HepG2 (cell line): ENCODE measurements around the gene TM9SF4. TPM values are rescaled to one million over a fixed set of nuclear protein-coding genes. Genes with fewer than 3 reads are reported as not detected.
A peak's percentile ranks its signal among the peaks of the same experiment; 100 is the strongest.

ENCODE experiments used
- AGO2 ChIP-seq: fragments of 200-400 bp; formaldehyde crosslinking; optimal IDR thresholded peaks from 2 replicates; pipeline ENCODE3; 2017; ENCODE audit warnings: mild to moderate bottlenecking, low read depth, low read length, moderate library complexity
- ELK4 ChIP-seq: sonication (generic); formaldehyde crosslinking; IDR thresholded peaks from 2 replicates; pipeline ENCODE4 v1.9.0; 2021; ENCODE audit warnings: missing genetic modification reagents, borderline replicate concordance
- HDAC6 ChIP-seq: fragments of 200-600 bp; sonication (generic); IDR thresholded peaks from 2 replicates; pipeline ENCODE4 v1.7.0; 2017; ENCODE audit warnings: mild to moderate bottlenecking, antibody characterized with exemption, low read length, low read depth
- MLLT10 ChIP-seq: sonication (generic); formaldehyde crosslinking; IDR thresholded peaks from 2 replicates; pipeline ENCODE4 v1.4.0; 2020; ENCODE audit warnings: missing genetic modification reagents
- POGK ChIP-seq: sonication (generic); formaldehyde crosslinking; conservative IDR thresholded peaks from 2 replicates; pipeline ENCODE4 v1.8.0; 2022; ENCODE audit warnings: mild to moderate bottlenecking, moderate library complexity, missing genetic modification reagents
- PRPF4 ChIP-seq: fragments of 200-400 bp; formaldehyde crosslinking; IDR thresholded peaks from 2 replicates; pipeline ENCODE4 v1.6.1; 2016; ENCODE audit warnings: low read length, low read depth; ENCODE audit not compliant: poor library complexity, severe bottlenecking
- SPEN ChIP-seq: sonication (generic); formaldehyde crosslinking; IDR thresholded peaks from 2 replicates; pipeline ENCODE4 v1.5.1; 2020; ENCODE audit warnings: low read depth, mild to moderate bottlenecking, missing genetic modification reagents
- ZNF142 ChIP-seq: sonication (generic); formaldehyde crosslinking; IDR thresholded peaks from 2 replicates; pipeline ENCODE4 v1.4.0; 2020; ENCODE audit warnings: missing genetic modification reagents
- ZNF280D ChIP-seq: sonication (generic); formaldehyde crosslinking; IDR thresholded peaks from 2 replicates; pipeline ENCODE4 v1.5.1; 2020; ENCODE audit warnings: mild to moderate bottlenecking, missing genetic modification reagents
- ZNF362 ChIP-seq: sonication (generic); formaldehyde crosslinking; IDR thresholded peaks from 2 replicates; pipeline ENCODE4 v1.4.0; 2020; ENCODE audit warnings: missing genetic modification reagents, mild to moderate bottlenecking, borderline replicate concordance
- ZNF460 ChIP-seq: sonication (generic); formaldehyde crosslinking; IDR thresholded peaks from 2 replicates; pipeline ENCODE4 v1.5.1; 2020; ENCODE audit warnings: missing genetic modification reagents, mild to moderate bottlenecking, borderline replicate concordance
- ZNF7 ChIP-seq: IDR thresholded peaks from 2 replicates; pipeline ENCODE4 v1.6.1; 2016; ENCODE audit warnings: missing biosample characterization, missing genetic modification reagents
- ZNF839 ChIP-seq: sonication (generic); formaldehyde crosslinking; IDR thresholded peaks from 2 replicates; pipeline ENCODE4 v1.4.0; 2020; ENCODE audit warnings: missing genetic modification reagents, mild to moderate bottlenecking, borderline replicate concordance
- ZNF879 ChIP-seq: sonication (generic); formaldehyde crosslinking; IDR thresholded peaks from 2 replicates; pipeline ENCODE4 v1.8.1; 2023; ENCODE audit warnings: missing genetic modification reagents
- polyA plus RNA-seq, 8 experiments: library from polyadenylated mRNA; depleted of rRNA in 3 of 8; stranded (reverse) in 7 of 8; unstranded in 1 of 8; fragments of >200 nt; fragmentation: Illumina TruSeq in 4 of 8; extraction: Trizol in 4 of 8; gene quantifications; 2 replicates each; pipeline versions ENCODE4 v1.2.1 to v1.2.3, GENCODE V29; 2011 to 2016; ENCODE audit warnings: low read depth in 4 of 8, missing spikeins in 1 of 8, mixed read lengths in 1 of 8; ENCODE audit not compliant: insufficient read depth in 1 of 8
- total RNA-seq, 5 experiments: library from RNA; depleted of rRNA; stranded (reverse); fragments of >200 nt; fragmentation: Illumina TruSeq; extraction: Trizol; gene quantifications; 2 replicates each; pipeline ENCODE4 v1.2.3, GENCODE V29; 2016; ENCODE audit warnings: low read depth in 1 of 5

Gene TM9SF4
- total and polyA plus RNA-seq, 2 of the 13 experiments (the other 11 are each of a cell fraction or from before 2014, with no cell fraction given), result 53.5 to 171 TPM

- TF ChIP-seq ZNF280D (CRISPR knock-in tag) (peak; percentile 91), PRPF4 (no peak), ZNF7 (CRISPR knock-in tag) (no peak), ELK4 (CRISPR knock-in tag) (peak; percentile 58; the same call in 1 of the 2 replicates), MLLT10 (CRISPR knock-in tag) (no peak), SPEN (peak; percentile 94), ZNF839 (CRISPR knock-in tag) (peak; percentile 99), ZNF879 (CRISPR knock-in tag) (peak; percentile 15), ZNF460 (CRISPR knock-in tag) (no peak; the same call in 1 of the 2 replicates), ZNF142 (CRISPR knock-in tag) (peak; percentile 94), AGO2 (peak; percentile 82), POGK (CRISPR knock-in tag) (peak; percentile 78), HDAC6 (no peak), ZNF362 (CRISPR knock-in tag) (peak; percentile 72; the same call in 1 of the 2 replicates)
Observed at GRCh38 chr20:32109392-32110172, at the start of gene TM9SF4 (continued).
